ENCODE measurements around the gene EML4.

DNA sequence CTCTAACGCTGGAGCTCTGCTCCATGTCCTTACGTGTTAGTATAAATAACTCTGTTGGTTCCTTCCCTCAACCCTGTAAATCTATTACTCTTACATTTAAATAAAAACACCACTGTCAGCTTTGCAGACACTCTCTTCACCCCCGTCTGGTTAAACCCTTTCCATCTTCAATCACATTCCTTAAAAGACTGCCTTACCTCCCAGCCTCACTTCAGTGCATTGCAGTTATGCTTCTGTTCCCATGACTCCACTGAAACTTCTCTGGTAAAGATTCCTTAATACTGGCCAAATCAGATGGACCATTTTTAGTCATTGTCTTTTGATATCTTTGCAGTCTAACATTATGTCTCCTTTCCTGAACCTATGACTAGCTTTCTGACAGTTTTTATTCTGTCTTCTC is 61.7 kb downstream of the EML4 start:
- TF ChIP-seq EP300 (IDR thresholded peaks at IDR 0.05) (no peak), POLR2A (IDR thresholded peaks at IDR 0.05) (no peak)
- TF ChIP-seq, protein P1, sequence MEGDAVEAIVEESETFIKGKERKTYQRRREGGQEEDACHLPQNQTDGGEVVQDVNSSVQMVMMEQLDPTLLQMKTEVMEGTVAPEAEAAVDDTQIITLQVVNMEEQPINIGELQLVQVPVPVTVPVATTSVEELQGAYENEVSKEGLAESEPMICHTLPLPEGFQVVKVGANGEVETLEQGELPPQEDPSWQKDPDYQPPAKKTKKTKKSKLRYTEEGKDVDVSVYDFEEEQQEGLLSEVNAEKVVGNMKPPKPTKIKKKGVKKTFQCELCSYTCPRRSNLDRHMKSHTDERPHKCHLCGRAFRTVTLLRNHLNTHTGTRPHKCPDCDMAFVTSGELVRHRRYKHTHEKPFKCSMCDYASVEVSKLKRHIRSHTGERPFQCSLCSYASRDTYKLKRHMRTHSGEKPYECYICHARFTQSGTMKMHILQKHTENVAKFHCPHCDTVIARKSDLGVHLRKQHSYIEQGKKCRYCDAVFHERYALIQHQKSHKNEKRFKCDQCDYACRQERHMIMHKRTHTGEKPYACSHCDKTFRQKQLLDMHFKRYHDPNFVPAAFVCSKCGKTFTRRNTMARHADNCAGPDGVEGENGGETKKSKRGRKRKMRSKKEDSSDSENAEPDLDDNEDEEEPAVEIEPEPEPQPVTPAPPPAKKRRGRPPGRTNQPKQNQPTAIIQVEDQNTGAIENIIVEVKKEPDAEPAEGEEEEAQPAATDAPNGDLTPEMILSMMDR (IDR thresholded peaks at IDR 0.05), result no peak

All from tibial nerve (tissue), 4 donors.